ENCODE results near the gene TTLL13. TPM values are rescaled to one million over a fixed set of nuclear protein-coding genes. Genes with fewer than 3 reads are reported as not detected.
A peak's percentile ranks its signal among the peaks of the same experiment; 100 is the strongest.

The TTLL13 gene
- total RNA-seq, 1 experiment from 2014 or later, result 0.39 TPM

DNA sequence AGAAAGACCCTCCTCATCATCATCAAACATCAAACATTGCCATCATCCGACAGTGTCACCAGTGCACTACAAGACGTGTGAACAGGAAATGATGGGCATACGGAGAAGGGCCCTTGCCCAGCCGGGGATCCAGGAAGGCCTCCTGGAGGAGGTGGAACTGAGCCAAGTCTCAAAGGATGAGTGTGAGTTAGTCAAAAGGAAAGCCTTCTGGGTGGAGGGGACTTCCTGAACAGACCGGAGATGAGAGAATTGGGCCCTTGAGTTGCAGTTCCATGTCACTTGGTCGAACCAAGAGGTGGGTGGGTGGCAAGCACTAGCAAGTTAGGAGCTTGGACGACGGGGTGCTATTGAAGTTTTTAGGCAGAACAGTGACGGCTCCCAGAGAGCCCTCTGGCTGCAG is 39.8 kb upstream of the TTLL13 start:
- DNase-seq (ENCODE audit: low read depth, low spot score) (no peak), ATAC-seq (no peak)
- BruUV-seq (replicated peaks), result no TSS peak
- Histone ChIP-seq H3K27me3 (ENCODE audit: control insufficient read depth, insufficient read depth, low read length) (no peaks in the 10 kb centered on the region), H3K9me3 (ENCODE audit: control insufficient read depth, insufficient read depth, low read depth, low read length) (no peaks in the 10 kb centered on the region), H3K36me3 (ENCODE audit: control insufficient read depth, insufficient read depth, low read length) (peaks cover 23% of the 10 kb centered on the region), H3K27ac (ENCODE audit: low read length) (peak overlapping the region; percentile 100), H3K4me3 (ENCODE audit: low read depth in 2 of 2, low read length in 2 of 2) (peak overlapping the region in 1 of 2 experiments; percentile 100; a peak in 2 of 4 replicates), H3K4me1 (ENCODE audit: control insufficient read depth, insufficient read depth, low read length) (peaks cover 97% of the 10 kb centered on the region)
- in situ Hi-C loops (cut with HindIII; ENCODE audit: low pct_unique_long_range_greater_than_20kb, low sequenced_read_pairs) (no loop called here), intact Hi-C loops (cut with micrococcal nuclease; ENCODE audit: unreplicated experiment) (no loop called here)
- POLR2A ChIA-PET, result no interaction called here
- CTCF ChIA-PET, result no interaction called here
- TF ChIP-seq POLR2AphosphoS5 (IDR thresholded peaks at IDR 0.05; ENCODE audit: low read depth, low read length), result 0 out of 2 replicates have a peak, but pooled peaks have one; percentile 13
- TF ChIP-seq, protein P1, sequence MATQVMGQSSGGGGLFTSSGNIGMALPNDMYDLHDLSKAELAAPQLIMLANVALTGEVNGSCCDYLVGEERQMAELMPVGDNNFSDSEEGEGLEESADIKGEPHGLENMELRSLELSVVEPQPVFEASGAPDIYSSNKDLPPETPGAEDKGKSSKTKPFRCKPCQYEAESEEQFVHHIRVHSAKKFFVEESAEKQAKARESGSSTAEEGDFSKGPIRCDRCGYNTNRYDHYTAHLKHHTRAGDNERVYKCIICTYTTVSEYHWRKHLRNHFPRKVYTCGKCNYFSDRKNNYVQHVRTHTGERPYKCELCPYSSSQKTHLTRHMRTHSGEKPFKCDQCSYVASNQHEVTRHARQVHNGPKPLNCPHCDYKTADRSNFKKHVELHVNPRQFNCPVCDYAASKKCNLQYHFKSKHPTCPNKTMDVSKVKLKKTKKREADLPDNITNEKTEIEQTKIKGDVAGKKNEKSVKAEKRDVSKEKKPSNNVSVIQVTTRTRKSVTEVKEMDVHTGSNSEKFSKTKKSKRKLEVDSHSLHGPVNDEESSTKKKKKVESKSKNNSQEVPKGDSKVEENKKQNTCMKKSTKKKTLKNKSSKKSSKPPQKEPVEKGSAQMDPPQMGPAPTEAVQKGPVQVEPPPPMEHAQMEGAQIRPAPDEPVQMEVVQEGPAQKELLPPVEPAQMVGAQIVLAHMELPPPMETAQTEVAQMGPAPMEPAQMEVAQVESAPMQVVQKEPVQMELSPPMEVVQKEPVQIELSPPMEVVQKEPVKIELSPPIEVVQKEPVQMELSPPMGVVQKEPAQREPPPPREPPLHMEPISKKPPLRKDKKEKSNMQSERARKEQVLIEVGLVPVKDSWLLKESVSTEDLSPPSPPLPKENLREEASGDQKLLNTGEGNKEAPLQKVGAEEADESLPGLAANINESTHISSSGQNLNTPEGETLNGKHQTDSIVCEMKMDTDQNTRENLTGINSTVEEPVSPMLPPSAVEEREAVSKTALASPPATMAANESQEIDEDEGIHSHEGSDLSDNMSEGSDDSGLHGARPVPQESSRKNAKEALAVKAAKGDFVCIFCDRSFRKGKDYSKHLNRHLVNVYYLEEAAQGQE (IDR thresholded peaks at IDR 0.05; ENCODE audit: insufficient read depth in 1 of 2, low read depth in 2 of 2, low read length in 1 of 2), result no peak

DNA sequence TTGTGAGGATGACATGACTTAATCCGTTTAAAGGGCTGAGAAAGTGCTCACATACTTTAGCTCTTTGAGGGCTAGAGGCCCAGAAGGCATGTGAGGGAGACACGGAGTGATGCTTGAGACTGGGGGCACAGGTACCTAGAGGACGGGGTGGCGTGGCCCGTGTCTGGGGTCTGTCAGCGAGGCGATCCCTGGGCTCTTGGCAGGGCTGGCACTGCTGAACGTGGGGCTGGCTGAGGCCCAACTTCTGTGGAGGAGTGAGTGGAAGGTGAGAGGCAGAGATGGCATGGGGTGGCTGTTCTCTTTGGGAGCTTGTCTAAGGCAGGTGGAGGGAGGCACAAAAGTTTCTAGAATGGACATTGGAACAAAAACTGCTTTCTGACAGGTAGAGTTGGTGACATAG is 38.8 kb upstream of the TTLL13 start:
- intact Hi-C loops (cut with micrococcal nuclease; ENCODE audit: unreplicated experiment), result no loop called here
- DNase-seq (ENCODE audit: low read depth, low spot score), result no peak
- Histone ChIP-seq H3K9me3 (ENCODE audit: control insufficient read depth, insufficient read depth, low read depth, low read length) (no peaks in the 10 kb centered on the region), H3K27ac (ENCODE audit: low read length) (peak overlapping the region; percentile 100), H3K4me3 (ENCODE audit: low read depth in 2 of 2, low read length in 2 of 2) (peak overlapping the region in 1 of 2 experiments; percentile 100; a peak in 2 of 4 replicates), H3K36me3 (ENCODE audit: control insufficient read depth, insufficient read depth, low read length) (peaks cover 17% of the 10 kb centered on the region), H3K4me1 (ENCODE audit: control insufficient read depth, insufficient read depth, low read length) (peaks cover 98% of the 10 kb centered on the region), H3K27me3 (ENCODE audit: control insufficient read depth, insufficient read depth, low read length) (no peaks in the 10 kb centered on the region)
- POLR2A ChIA-PET, result no interaction called here
- in situ Hi-C loops (cut with HindIII; ENCODE audit: low pct_unique_long_range_greater_than_20kb, low sequenced_read_pairs), result loop anchor here (10.0 kb wide), 1 partner anchor 46 kb away; no protein-coding TSS in a partner anchor
- CTCF ChIA-PET, result interaction anchor here (0.5 kb wide), 1 partner anchor 22 kb away, joined by 5 read pairs; no protein-coding TSS in a partner anchor
- no peak for ATAC-seq
- TF ChIP-seq POLR2AphosphoS5 (IDR thresholded peaks at IDR 0.05; ENCODE audit: low read depth, low read length), result peak; percentile 38; the same call in 1 of the 2 replicates
- TF ChIP-seq, protein P2, sequence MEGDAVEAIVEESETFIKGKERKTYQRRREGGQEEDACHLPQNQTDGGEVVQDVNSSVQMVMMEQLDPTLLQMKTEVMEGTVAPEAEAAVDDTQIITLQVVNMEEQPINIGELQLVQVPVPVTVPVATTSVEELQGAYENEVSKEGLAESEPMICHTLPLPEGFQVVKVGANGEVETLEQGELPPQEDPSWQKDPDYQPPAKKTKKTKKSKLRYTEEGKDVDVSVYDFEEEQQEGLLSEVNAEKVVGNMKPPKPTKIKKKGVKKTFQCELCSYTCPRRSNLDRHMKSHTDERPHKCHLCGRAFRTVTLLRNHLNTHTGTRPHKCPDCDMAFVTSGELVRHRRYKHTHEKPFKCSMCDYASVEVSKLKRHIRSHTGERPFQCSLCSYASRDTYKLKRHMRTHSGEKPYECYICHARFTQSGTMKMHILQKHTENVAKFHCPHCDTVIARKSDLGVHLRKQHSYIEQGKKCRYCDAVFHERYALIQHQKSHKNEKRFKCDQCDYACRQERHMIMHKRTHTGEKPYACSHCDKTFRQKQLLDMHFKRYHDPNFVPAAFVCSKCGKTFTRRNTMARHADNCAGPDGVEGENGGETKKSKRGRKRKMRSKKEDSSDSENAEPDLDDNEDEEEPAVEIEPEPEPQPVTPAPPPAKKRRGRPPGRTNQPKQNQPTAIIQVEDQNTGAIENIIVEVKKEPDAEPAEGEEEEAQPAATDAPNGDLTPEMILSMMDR (IDR thresholded peaks at IDR 0.05), result no peak
- no TSS peak for BruUV-seq (replicated peaks)

DNA sequence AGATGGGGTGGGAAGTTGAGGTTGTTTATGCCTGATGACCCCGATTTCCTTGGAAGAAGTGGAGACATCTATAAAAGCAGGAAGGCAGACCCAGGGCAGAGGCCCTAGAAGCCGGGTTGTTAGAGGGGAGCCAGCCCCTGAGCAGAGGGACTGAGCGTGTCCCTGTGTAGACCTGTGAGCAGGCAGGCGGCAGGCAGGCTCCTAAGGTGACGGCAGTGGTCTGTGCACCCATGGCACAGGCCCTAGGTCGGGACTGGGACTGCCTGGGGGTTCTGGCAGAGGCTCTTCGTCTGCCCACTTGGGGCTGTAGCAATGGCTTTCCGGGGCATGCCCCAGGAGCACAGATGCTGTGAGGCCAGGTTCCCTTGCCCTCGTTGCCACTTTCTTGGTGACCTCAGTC is 38.3 kb upstream of the TTLL13 start:
- Histone ChIP-seq H3K27me3 (ENCODE audit: control insufficient read depth, insufficient read depth, low read length) (no peaks in the 10 kb centered on the region), H3K4me1 (ENCODE audit: control insufficient read depth, insufficient read depth, low read length) (peaks cover 97% of the 10 kb centered on the region), H3K9me3 (ENCODE audit: control insufficient read depth, insufficient read depth, low read depth, low read length) (no peaks in the 10 kb centered on the region), H3K27ac (ENCODE audit: low read length) (peak overlapping the region; percentile 100), H3K4me3 (ENCODE audit: low read depth in 2 of 2, low read length in 2 of 2) (peak overlapping the region in 1 of 2 experiments; percentile 100; a peak in 2 of 4 replicates), H3K36me3 (ENCODE audit: control insufficient read depth, insufficient read depth, low read length) (peaks cover 13% of the 10 kb centered on the region)
- ATAC-seq (peak; percentile 20), DNase-seq (ENCODE audit: low read depth, low spot score) (no peak)
- in situ Hi-C loops (cut with HindIII; ENCODE audit: low pct_unique_long_range_greater_than_20kb, low sequenced_read_pairs) (loop anchor here (10.0 kb wide), 1 partner anchor 46 kb away; no protein-coding TSS in a partner anchor), intact Hi-C loops (cut with micrococcal nuclease; ENCODE audit: unreplicated experiment) (no loop called here)
- CTCF ChIA-PET, result interaction anchor here (0.5 kb wide), 1 partner anchor 22 kb away, joined by 5 read pairs; no protein-coding TSS in a partner anchor
- TF ChIP-seq, protein P2 (IDR thresholded peaks at IDR 0.05), result no peak
- peak; percentile 39; the same call in 1 of the 2 replicates for TF ChIP-seq SIN3A (IDR thresholded peaks at IDR 0.05; ENCODE audit: borderline replicate concordance, insufficient read depth, low read depth, low read length)
- TF ChIP-seq POLR2AphosphoS5 (IDR thresholded peaks at IDR 0.05; ENCODE audit: low read depth, low read length), result peak; percentile 68
- BruUV-seq (replicated peaks), result TSS peak; percentile 21
- POLR2A ChIA-PET, result no interaction called here
